A549 (cell line): ENCODE measurements around the gene PHEX. TPM values are rescaled to one million over a fixed set of nuclear protein-coding genes. Genes with fewer than 3 reads are reported as not detected.
A peak's percentile ranks its signal among the peaks of the same experiment; 100 is the strongest.

Experiments used
- ATAC-seq, 2 experiments: fragments of 200-7000 bp in 1 of 2; fragments of >200 bp in 1 of 2; cut with Nextera tagmentation in 1 of 2; cut with Tn5 transposase in 1 of 2; 3 replicates each; pipeline versions ENCODE4 v1.8.0 to v1.9.1; 2018 to 2020; ENCODE audit warnings: mild to moderate bottlenecking in 1 of 2, moderate library complexity in 1 of 2
- CTCF ChIA-PET: fragments of 300-600 bp; sonication (Branson Sonifier 250); formaldehyde crosslinking; extraction: SDS; loops from one replicate; lab custom pipeline; 2021; ENCODE audit warnings: antibody characterized with exemption, inconsistent platforms; lab: Yijun Ruan, JAX
- POLR2A ChIA-PET: fragments of 350-600 bp; formaldehyde crosslinking; extraction: SDS; loops from one replicate; lab custom pipeline; 2021; ENCODE audit warnings: antibody characterized with exemption, inconsistent platforms; lab: Yijun Ruan, JAX
- DNase-seq, 2 experiments: peaks; one replicate each; pipeline versions ENCODE4 v3.0.0 to v3.0.0-alpha.2; 2011 to 2016; ENCODE audit warnings: low read depth in 1 of 2, low spot score in 1 of 2
- FAIRE-seq: peaks from 2 replicates; lab custom pipeline; 2011; peaks lifted over from hg19 to GRCh38; lab: Jason Lieb, UNC
- H3K27ac ChIP-seq, 2 experiments: fragments of >200 bp; sonication (Bioruptor Twin); formaldehyde crosslinking; 3 replicates each; pipeline ENCODE4 v1.5.1; 2016 to 2017
- H3K4me1 ChIP-seq: fragments of >200 bp; sonication (Bioruptor Twin); formaldehyde crosslinking; 3 replicates; pipeline ENCODE4 v1.6.1; 2016
- H3K4me2 ChIP-seq: fragments of >200 bp; sonication (Bioruptor Twin); formaldehyde crosslinking; 3 replicates; pipeline ENCODE4 v1.6.1; 2016
- H3K4me3 ChIP-seq: fragments of >200 bp; sonication (Bioruptor Twin); formaldehyde crosslinking; 3 replicates; pipeline ENCODE4 v1.5.1; 2016
- H3K9me3 ChIP-seq: fragments of >200 bp; sonication (Bioruptor Twin); formaldehyde crosslinking; 3 replicates; pipeline ENCODE4 v1.6.1; 2016
- CEBPB ChIP-seq, 2 experiments: fragments of >200 bp in 1 of 2; sonication (Bioruptor Twin) in 1 of 2; formaldehyde crosslinking in 1 of 2; IDR thresholded peaks; 2 replicates each; pipeline ENCODE4 v1.6.1; 2012 to 2016
- E2F6 ChIP-seq: IDR thresholded peaks from 2 replicates; pipeline ENCODE4 v1.6.1; 2012; ENCODE audit warnings: low read depth, borderline replicate concordance
- EHMT2 ChIP-seq: fragments of 200-600 bp; sonication (generic); IDR thresholded peaks from 2 replicates; pipeline ENCODE4 v1.6.1; 2016; ENCODE audit warnings: antibody characterized with exemption, low read depth, mild to moderate bottlenecking, moderate library complexity
- ELK1 ChIP-seq: fragments of 150-350 bp; IDR thresholded peaks from 2 replicates; pipeline ENCODE4 v1.6.1; 2014; ENCODE audit warnings: low read depth, mild to moderate bottlenecking, low read length
- FOSL2 ChIP-seq, 2 experiments: fragments of 450-650 bp in 1 of 2; fragments of >200 bp in 1 of 2; sonication (Bioruptor Twin) in 1 of 2; formaldehyde crosslinking; IDR thresholded peaks; 2 replicates each; pipeline versions ENCODE4 v1.5.0 to v1.6.1; 2016 to 2020; ENCODE audit warnings: mild to moderate bottlenecking in 1 of 2, moderate library complexity in 1 of 2
- GATA3 ChIP-seq: IDR thresholded peaks from 2 replicates; pipeline ENCODE4 v1.6.1; 2012; ENCODE audit warnings: borderline replicate concordance
- HOXA7 ChIP-seq: fragments of 250-450 bp; sonication (Bioruptor Pico); IDR thresholded peaks from 2 replicates; pipeline ENCODE4 v1.5.0; 2020; ENCODE audit warnings: mild to moderate bottlenecking, moderate library complexity
- JUNB ChIP-seq: fragments of >200 bp; sonication (Bioruptor Twin); formaldehyde crosslinking; IDR thresholded peaks from 2 replicates; pipeline ENCODE4 v1.6.1; 2016
- MAX ChIP-seq: IDR thresholded peaks from 2 replicates; pipeline ENCODE4 v1.6.1; 2012
- MAZ ChIP-seq: fragments of 150-350 bp; IDR thresholded peaks from 2 replicates; pipeline ENCODE4 v1.6.1; 2014; ENCODE audit warnings: antibody characterized with exemption, low read depth, low read length, borderline replicate concordance
- NFE2L2 ChIP-seq: fragments of 150-350 bp; conservative IDR thresholded peaks from 2 replicates; pipeline ENCODE4 v1.6.1; 2014; ENCODE audit warnings: low read length
- NR3C1 ChIP-seq: fragments of >200 bp; sonication (Bioruptor Twin); formaldehyde crosslinking; IDR thresholded peaks from 3 replicates; pipeline ENCODE4 v1.6.1; 2017
- PBX3 ChIP-seq: IDR thresholded peaks from 2 replicates; pipeline ENCODE4 v1.6.1; 2012
- PHF8 ChIP-seq: fragments of 200-600 bp; sonication (generic); IDR thresholded peaks from 2 replicates; pipeline ENCODE4 v1.6.1; 2016; ENCODE audit warnings: low read depth, mild to moderate bottlenecking, antibody characterized with exemption, moderate library complexity, borderline replicate concordance
- RCOR1 ChIP-seq: fragments of 150-350 bp; IDR thresholded peaks from 2 replicates; pipeline ENCODE4 v1.6.1; 2014; ENCODE audit warnings: antibody characterized with exemption, low read length, low read depth
- REST ChIP-seq: fragments of 200-600 bp; sonication (generic); IDR thresholded peaks from 2 replicates; pipeline ENCODE4 v1.6.1; 2016; ENCODE audit warnings: antibody characterized with exemption, mild to moderate bottlenecking, moderate library complexity
- RFX5 ChIP-seq: fragments of 450-650 bp; IDR thresholded peaks from 2 replicates; pipeline ENCODE4 v1.7.1; 2014; ENCODE audit warnings: antibody characterized with exemption, mild to moderate bottlenecking, moderate library complexity
- RNF2 ChIP-seq: fragments of 200-600 bp; sonication (generic); IDR thresholded peaks from 2 replicates; pipeline ENCODE4 v1.6.1; 2016; ENCODE audit warnings: low read depth, mild to moderate bottlenecking, antibody characterized with exemption, moderate library complexity, borderline replicate concordance
- SMC3 ChIP-seq: fragments of >200 bp; sonication (Bioruptor Twin); formaldehyde crosslinking; IDR thresholded peaks from 3 replicates; pipeline ENCODE4 v1.6.1; 2018; ENCODE audit warnings: inconsistent platforms
- SREBF2 ChIP-seq: fragments of 450-650 bp; IDR thresholded peaks from 2 replicates; pipeline ENCODE4 v1.6.1; 2014; ENCODE audit warnings: mild to moderate bottlenecking, moderate library complexity
- TFCP2L1 ChIP-seq: fragments of 250-450 bp; sonication (Bioruptor Pico); IDR thresholded peaks from 2 replicates; pipeline ENCODE4 v1.5.0; 2021; ENCODE audit warnings: mild to moderate bottlenecking
- USF2 ChIP-seq: fragments of 450-650 bp; IDR thresholded peaks from 2 replicates; pipeline ENCODE4 v1.6.1; 2014; ENCODE audit warnings: antibody characterized with exemption
- WGBS: methylation state at CpG from one replicate; pipeline ENCODE4 v1.1.6; 2017; ENCODE audit errors: missing lambda C conversion rate; 5-methylcytosine and 5-hydroxymethylcytosine counted together
- polyA plus RNA-seq, 4 experiments: library from polyadenylated mRNA; depleted of rRNA in 3 of 4; stranded (reverse); fragments of >200 nt; fragmentation: RNase III in 1 of 4; extraction: RNeasy Plus Mini Kit Qiagen cat#74134 plus additional on column Dnase treatment in 1 of 4; gene quantifications; 2 replicates in 3 of 4; 3 replicates in 1 of 4; pipeline ENCODE4 v1.2.3, GENCODE V29; 2011 to 2017

PHEX gene
- polyA plus RNA-seq, 2 of the 4 experiments (the other 2 are of a cell fraction): 0.28 to 0.98 TPM

GRCh38 chrX:22128961-22129360 lies 96.8 kb downstream of the PHEX start:
- H3K4me1 ChIP-seq: peaks cover 8% of the 10 kb centered on the region; the same call in 2 of the 3 replicates
- no peak overlapping the region for H3K4me3 ChIP-seq
- CTCF ChIA-PET: no interaction called here
- no peak for FAIRE-seq
- POLR2A ChIA-PET: no interaction called here
- no peak for ATAC-seq
- 34% methylated on average over 4 of the region's 4 CpGs for WGBS
- DNase-seq: no peak
- TF ChIP-seq E2F6: no peak
- TF ChIP-seq EHMT2: no peak
- no peak for TF ChIP-seq RNF2
- no peak for TF ChIP-seq RCOR1
- TF ChIP-seq FOSL2 (IDR thresholded peaks at IDR 0.05): no peak
- TF ChIP-seq FOSL2 (CRISPR knock-in tag; IDR thresholded peaks at IDR 0.05): no peak
- no peak for TF ChIP-seq NR3C1
- TF ChIP-seq PHF8: no peak
- TF ChIP-seq REST: no peak
- TF ChIP-seq PBX3: no peak
- no peak for TF ChIP-seq NFE2L2
- no peak for TF ChIP-seq MAZ
- no peak for TF ChIP-seq ELK1
- TF ChIP-seq SREBF2: no peak
- TF ChIP-seq HOXA7 (CRISPR knock-in tag): no peak
- H3K4me2 ChIP-seq: no peak overlapping the region
- no peak overlapping the region for H3K27ac ChIP-seq
- H3K9me3 ChIP-seq: no peaks in the 10 kb centered on the region

- TF ChIP-seq PBX3 (0 out of 2 replicates have a peak, but pooled peaks have one; percentile 20), TFCP2L1 (CRISPR knock-in tag) (no peak), RFX5 (no peak), FOSL2 (IDR thresholded peaks at IDR 0.05) (0 out of 2 replicates have a peak, but pooled peaks have one; percentile 25), FOSL2 (CRISPR knock-in tag; IDR thresholded peaks at IDR 0.05) (peak; percentile 65), MAX (0 out of 2 replicates have a peak, but pooled peaks have one; percentile 31), GATA3 (peak; percentile 86), SMC3 (no peak), JUNB (peak; percentile 49; the same call in 1 of the 2 replicates), CEBPB (IDR thresholded peaks at IDR 0.05) (peak in 1 of 2 experiments; percentile 43; a peak in 1 of 4 replicates), USF2 (no peak)
- 3% methylated on average over 4 of the region's 4 CpGs for WGBS
- H3K4me2 ChIP-seq: peak overlapping the region; percentile 57
- peak; percentile 56 for FAIRE-seq
- peak; percentile 41 to 48 for DNase-seq
- ChIA-PET POLR2A (interaction anchor here (1.2 kb wide), 1 partner anchor 149 kb away, joined by 3 read pairs; no protein-coding TSS in a partner anchor), CTCF (interaction anchor here (0.9 to 4.3 kb wide), 8 partner anchors 11 to 1419 kb away, joined by 3 to 25 read pairs (median 11); no protein-coding TSS in a partner anchor)
- H3K4me3 ChIP-seq: no peak overlapping the region
- ATAC-seq: peak; percentile 88 to 89
- peak overlapping the region; percentile 68 to 84 for H3K27ac ChIP-seq
- H3K9me3 ChIP-seq: no peaks in the 10 kb centered on the region
- H3K4me1 ChIP-seq: peaks cover 29% of the 10 kb centered on the region
These were observed 102.6 kb downstream of the PHEX start for GRCh38 chrX:22134681-22135080.
